ENCODE results near the gene EVC.

GRCh38 chr4:5755161-5755560 is 44.2 kb downstream of the EVC start:
- no peak for TF ChIP-seq TAF1 (IDR thresholded peaks at IDR 0.05; ENCODE audit: borderline replicate concordance, low read depth, low read length)
- TF ChIP-seq POLR2A (IDR thresholded peaks at IDR 0.05; ENCODE audit: low read depth, low read length), result no peak
- TF ChIP-seq POLR2AphosphoS5 (IDR thresholded peaks at IDR 0.05; ENCODE audit: low read depth, low read length), result no peak
